Astrocyte (in vitro differentiated cells and primary cell): ENCODE measurements around the gene MICAL3. TPM values are rescaled to one million over a fixed set of nuclear protein-coding genes. Genes with fewer than 3 reads are reported as not detected.
A peak's percentile ranks its signal among the peaks of the same experiment; 100 is the strongest.

Experiments used
- DNase-seq: peaks from one replicate; pipeline ENCODE4 v3.0.0-alpha.2; 2010; ENCODE audit warnings: low read depth
- FAIRE-seq: peaks from 2 replicates; lab custom pipeline; 2011; peaks lifted over from hg19 to GRCh38; lab: Jason Lieb, UNC
- H2AFZ ChIP-seq: 2 replicates; pipeline ENCODE4 v1.6.0; 2012; ENCODE audit warnings: low read depth, low read length, inconsistent platforms
- H3K27ac ChIP-seq: 2 replicates; pipeline ENCODE4 v1.5.1; 2011; ENCODE audit warnings: low read depth, low read length, inconsistent platforms
- H3K27me3 ChIP-seq: 2 replicates; pipeline ENCODE4 v1.6.0; 2011; ENCODE audit warnings: low read length, inconsistent platforms; ENCODE audit not compliant: insufficient read depth
- H3K36me3 ChIP-seq: 2 replicates; pipeline ENCODE4 v1.5.1; 2011; ENCODE audit warnings: low read length, inconsistent platforms; ENCODE audit not compliant: insufficient read depth
- H3K4me1 ChIP-seq: 2 replicates; pipeline ENCODE4 v1.5.1; 2011; ENCODE audit warnings: low read length, inconsistent platforms; ENCODE audit not compliant: insufficient read depth
- H3K4me2 ChIP-seq: 2 replicates; pipeline ENCODE4 v1.6.0; 2012; ENCODE audit warnings: low read length, inconsistent platforms
- H3K4me3 ChIP-seq: 2 replicates; pipeline ENCODE4 v1.5.1; 2011; ENCODE audit warnings: low read depth, mild to moderate bottlenecking, low read length, inconsistent platforms; ENCODE audit not compliant: insufficient read depth
- H3K79me2 ChIP-seq: 2 replicates; pipeline ENCODE4 v1.6.0; 2012; ENCODE audit warnings: mild to moderate bottlenecking, low read length, inconsistent platforms; ENCODE audit not compliant: insufficient read depth
- H3K9ac ChIP-seq: 2 replicates; pipeline ENCODE4 v1.6.0; 2012; ENCODE audit warnings: mild to moderate bottlenecking, low read length, inconsistent platforms
- H3K9me3 ChIP-seq: 2 replicates; pipeline ENCODE4 v1.5.1; 2012; ENCODE audit warnings: low read depth, mild to moderate bottlenecking, low read length, inconsistent platforms; ENCODE audit not compliant: insufficient read depth
- H4K20me1 ChIP-seq: 2 replicates; pipeline ENCODE4 v1.6.0; 2012; ENCODE audit warnings: low read length, inconsistent platforms; ENCODE audit not compliant: insufficient read depth
- H3K27ac Mint-ChIP-seq: one replicate; pipeline ENCODE4 v1.8.0; 2021; ENCODE audit warnings: mild to moderate bottlenecking, mixed read lengths; ENCODE audit not compliant: unreplicated experiment
- H3K27me3 Mint-ChIP-seq: one replicate; pipeline ENCODE4 v1.8.0; 2021; ENCODE audit warnings: low read depth, mixed read lengths; ENCODE audit not compliant: unreplicated experiment
- H3K36me3 Mint-ChIP-seq: one replicate; pipeline ENCODE4 v1.8.0; 2021; ENCODE audit warnings: low read depth, mixed read lengths; ENCODE audit not compliant: unreplicated experiment
- H3K4me1 Mint-ChIP-seq: one replicate; pipeline ENCODE4 v1.8.0; 2021; ENCODE audit warnings: low read depth, mixed read lengths; ENCODE audit not compliant: unreplicated experiment
- H3K4me3 Mint-ChIP-seq: one replicate; pipeline ENCODE4 v1.8.0; 2021; ENCODE audit warnings: mild to moderate bottlenecking, moderate library complexity, mixed read lengths; ENCODE audit not compliant: unreplicated experiment
- H3K9me3 Mint-ChIP-seq: one replicate; pipeline ENCODE4 v1.8.0; 2021; ENCODE audit warnings: mild to moderate bottlenecking, mixed read lengths; ENCODE audit not compliant: unreplicated experiment
- EZH2 ChIP-seq: IDR thresholded peaks from 2 replicates; pipeline ENCODE4 v1.6.1; 2012; ENCODE audit warnings: mild to moderate bottlenecking, low read length, inconsistent platforms; ENCODE audit not compliant: insufficient read depth
- total RNA-seq: library from RNA; stranded (reverse); gene quantifications from 2 replicates; pipeline ENCODE4 v1.2.1, GENCODE V29; 2021
- TF ChIP-seq, protein P1 (sequence below): IDR thresholded peaks from 2 replicates; pipeline ENCODE4 v1.5.1; 2011; ENCODE audit warnings: low read depth, mild to moderate bottlenecking, inconsistent platforms, low read length, moderate library complexity; ENCODE audit not compliant: insufficient read depth

MICAL3 gene
- total RNA-seq, 1 donor from 2014 or later, result 113 TPM

DNA sequence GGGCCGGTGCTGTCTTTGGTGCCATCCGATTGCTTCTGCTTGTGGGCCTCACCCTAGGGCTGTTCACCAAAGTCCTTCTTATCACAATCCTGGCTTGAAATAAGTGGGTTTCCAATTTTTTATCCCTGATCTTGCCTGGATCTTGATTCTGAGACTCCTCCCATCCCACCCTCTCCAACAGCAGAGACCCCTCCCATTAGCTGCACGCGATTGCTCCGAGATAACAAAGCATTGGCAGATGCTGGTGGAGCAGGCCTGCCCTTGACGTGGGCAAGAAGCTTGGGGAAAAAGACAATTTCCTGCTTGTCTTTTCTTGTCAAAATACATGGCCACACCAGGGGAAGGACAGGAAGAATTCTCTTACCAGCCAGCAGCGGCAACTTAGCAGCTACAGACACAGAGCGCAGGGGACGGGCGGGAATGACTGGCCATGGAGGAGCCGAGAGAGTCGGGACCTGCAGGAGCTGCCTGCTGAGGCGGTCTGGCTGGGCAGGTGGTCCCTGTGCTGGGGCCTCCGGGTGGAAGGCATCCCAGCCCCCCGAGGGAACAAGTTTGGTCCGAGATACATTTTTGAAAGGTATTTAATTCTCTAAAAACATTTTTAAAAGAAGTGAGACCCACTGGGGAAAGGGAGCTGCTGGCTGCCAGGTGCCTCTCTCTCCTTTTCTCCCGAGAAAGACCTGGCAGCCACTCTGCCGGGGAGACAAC lies 240.4 kb downstream of the MICAL3 start:
- FAIRE-seq, result no peak
- peaks cover 14% of the 10 kb centered on the region for H3K4me1 Mint-ChIP-seq

DNA sequence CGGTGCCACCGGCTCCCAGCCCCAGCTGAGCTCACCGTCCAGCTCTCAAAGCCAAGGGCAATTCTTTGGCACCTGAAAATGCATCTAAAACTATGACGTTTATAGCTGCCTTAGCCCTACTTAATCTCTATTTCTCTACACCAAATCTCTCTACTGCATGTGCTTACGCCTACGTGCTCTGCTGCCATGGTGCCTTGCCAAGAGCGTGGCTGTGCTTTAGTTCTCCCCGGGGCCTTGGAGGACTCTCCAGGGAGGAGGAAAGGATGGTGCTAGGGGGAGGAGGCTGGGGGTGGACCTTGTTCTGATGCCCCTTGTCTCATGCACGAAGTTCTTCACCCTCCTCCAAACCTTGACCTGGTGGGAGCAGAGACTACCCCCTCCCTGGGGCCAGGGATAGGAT lies 241.0 kb downstream of the MICAL3 start:
- no peaks in the 10 kb centered on the region for H3K27me3 ChIP-seq
- H3K27ac Mint-ChIP-seq, result no peak overlapping the region
- H3K9ac ChIP-seq, result no peak overlapping the region
- H3K4me3 Mint-ChIP-seq, result no peak overlapping the region
- H3K27ac ChIP-seq, result no peak overlapping the region
- peaks cover 14% of the 10 kb centered on the region for H3K4me1 Mint-ChIP-seq
- H3K4me1 ChIP-seq, result peaks cover 21% of the 10 kb centered on the region
- H3K9me3 ChIP-seq, result no peaks in the 10 kb centered on the region
- no peak overlapping the region for H2AFZ ChIP-seq
- DNase-seq (no peak), FAIRE-seq (no peak)
- no peak overlapping the region for H3K4me2 ChIP-seq
- peaks cover 2% of the 10 kb centered on the region for H3K36me3 Mint-ChIP-seq
- no peaks in the 10 kb centered on the region for H3K36me3 ChIP-seq
- no peak overlapping the region for H3K4me3 ChIP-seq
- no peaks in the 10 kb centered on the region for H4K20me1 ChIP-seq
- no peaks in the 10 kb centered on the region for H3K79me2 ChIP-seq
- peaks cover 13% of the 10 kb centered on the region for H3K27me3 Mint-ChIP-seq
- no peaks in the 10 kb centered on the region for H3K9me3 Mint-ChIP-seq
- no peak for TF ChIP-seq EZH2
- TF ChIP-seq, protein P1, sequence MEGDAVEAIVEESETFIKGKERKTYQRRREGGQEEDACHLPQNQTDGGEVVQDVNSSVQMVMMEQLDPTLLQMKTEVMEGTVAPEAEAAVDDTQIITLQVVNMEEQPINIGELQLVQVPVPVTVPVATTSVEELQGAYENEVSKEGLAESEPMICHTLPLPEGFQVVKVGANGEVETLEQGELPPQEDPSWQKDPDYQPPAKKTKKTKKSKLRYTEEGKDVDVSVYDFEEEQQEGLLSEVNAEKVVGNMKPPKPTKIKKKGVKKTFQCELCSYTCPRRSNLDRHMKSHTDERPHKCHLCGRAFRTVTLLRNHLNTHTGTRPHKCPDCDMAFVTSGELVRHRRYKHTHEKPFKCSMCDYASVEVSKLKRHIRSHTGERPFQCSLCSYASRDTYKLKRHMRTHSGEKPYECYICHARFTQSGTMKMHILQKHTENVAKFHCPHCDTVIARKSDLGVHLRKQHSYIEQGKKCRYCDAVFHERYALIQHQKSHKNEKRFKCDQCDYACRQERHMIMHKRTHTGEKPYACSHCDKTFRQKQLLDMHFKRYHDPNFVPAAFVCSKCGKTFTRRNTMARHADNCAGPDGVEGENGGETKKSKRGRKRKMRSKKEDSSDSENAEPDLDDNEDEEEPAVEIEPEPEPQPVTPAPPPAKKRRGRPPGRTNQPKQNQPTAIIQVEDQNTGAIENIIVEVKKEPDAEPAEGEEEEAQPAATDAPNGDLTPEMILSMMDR, result no peak

More for the DNA sequence above, 240.4 kb downstream of the MICAL3 start:
- Histone ChIP-seq H3K9ac (no peak overlapping the region), H3K4me2 (no peak overlapping the region), H3K27ac (no peak overlapping the region), H3K27me3 (no peaks in the 10 kb centered on the region), H4K20me1 (no peaks in the 10 kb centered on the region), H2AFZ (no peak overlapping the region), H3K4me1 (peaks cover 21% of the 10 kb centered on the region), H3K79me2 (no peaks in the 10 kb centered on the region), H3K9me3 (no peaks in the 10 kb centered on the region), H3K4me3 (no peak overlapping the region), H3K36me3 (no peaks in the 10 kb centered on the region)
- TF ChIP-seq, protein P1, result no peak
- no peak for TF ChIP-seq EZH2
- no peak overlapping the region for H3K4me3 Mint-ChIP-seq
- H3K9me3 Mint-ChIP-seq, result no peaks in the 10 kb centered on the region
- H3K27ac Mint-ChIP-seq, result peak overlapping the region; percentile 41
- no peak for DNase-seq
- no peaks in the 10 kb centered on the region for H3K36me3 Mint-ChIP-seq
- peaks cover 10% of the 10 kb centered on the region for H3K27me3 Mint-ChIP-seq

- H3K36me3 Mint-ChIP-seq, result peaks cover 2% of the 10 kb centered on the region
- H3K27me3 Mint-ChIP-seq, result peaks cover 19% of the 10 kb centered on the region
- Histone ChIP-seq H3K9me3 (no peaks in the 10 kb centered on the region), H3K27me3 (no peaks in the 10 kb centered on the region), H3K27ac (no peak overlapping the region), H3K36me3 (no peaks in the 10 kb centered on the region), H3K9ac (no peak overlapping the region), H2AFZ (no peak overlapping the region), H4K20me1 (no peaks in the 10 kb centered on the region), H3K4me2 (no peak overlapping the region), H3K79me2 (no peaks in the 10 kb centered on the region), H3K4me1 (peaks cover 21% of the 10 kb centered on the region), H3K4me3 (no peak overlapping the region)
- TF ChIP-seq EZH2, result no peak
- TF ChIP-seq, protein P1, result no peak
- H3K9me3 Mint-ChIP-seq, result no peaks in the 10 kb centered on the region
- DNase-seq (no peak), FAIRE-seq (no peak)
- H3K27ac Mint-ChIP-seq, result no peak overlapping the region
- no peak overlapping the region for H3K4me3 Mint-ChIP-seq
- H3K4me1 Mint-ChIP-seq, result peaks cover 14% of the 10 kb centered on the region
These were observed 241.7 kb downstream of the MICAL3 start for GRCh38 chr22:17782621-17783020.
